EL (cell line): Measurements from ENCODE around the gene MRPL10.

Experiments used
- DNase-seq: peaks from one replicate; pipeline ENCODE4 v3.0.0-alpha.2; 2016

The MRPL10 gene

GRCh38 chr17:47831003-47831933 lies at the start of gene MRPL10, which contains the start of gene LRRC46:
Gene MRPL10 (minus strand): TSS chr17:47831541. CDS start chr17:47831511, 30 bp downstream.
Gene LRRC46 (plus strand): TSS chr17:47831670. CDS start chr17:47831990, 320 bp downstream.
- peak; percentile 93 for DNase-seq

- no peak for DNase-seq
Measured at GRCh38 chr17:47879776-47880454, 48.6 kb upstream of the MRPL10 start.

- peak; percentile 76 for DNase-seq
Measured at GRCh38 chr17:47879028-47879585, 47.8 kb upstream of the MRPL10 start.

GRCh38 chr17:47878203-47879027 lies 47.1 kb upstream of the MRPL10 start:
- DNase-seq: peak; percentile 34

- no peak for DNase-seq
Measured at GRCh38 chr17:47877368-47878034, 46.2 kb upstream of the MRPL10 start.

- peak; percentile 62 for DNase-seq
Measured at GRCh38 chr17:47875011-47875985, 44.0 kb upstream of the MRPL10 start.

GRCh38 chr17:47873200-47874090 lies 42.1 kb upstream of the MRPL10 start:
- no peak for DNase-seq

- no peak for DNase-seq
Measured at GRCh38 chr17:47872651-47873161, 41.4 kb upstream of the MRPL10 start.

GRCh38 chr17:47872019-47872650 lies 40.8 kb upstream of the MRPL10 start:
- DNase-seq: no peak

- DNase-seq: no peak
Measured at GRCh38 chr17:47871048-47871447, 39.7 kb upstream of the MRPL10 start.

- no peak for DNase-seq
Measured at GRCh38 chr17:47870056-47870455, 38.7 kb upstream of the MRPL10 start.

GRCh38 chr17:47869114-47869513 lies 37.8 kb upstream of the MRPL10 start:
- no peak for DNase-seq

GRCh38 chr17:47867813-47868533 lies 36.6 kb upstream of the MRPL10 start:
- DNase-seq: no peak

- no peak for DNase-seq
Measured at GRCh38 chr17:47866941-47867340, 35.6 kb upstream of the MRPL10 start.

- peak; percentile 58 for DNase-seq
Measured at GRCh38 chr17:47864791-47865216, 33.5 kb upstream of the MRPL10 start.

- peak; percentile 92 for DNase-seq
Measured at GRCh38 chr17:47862621-47863440, 31.5 kb upstream of the MRPL10 start.

- DNase-seq: no peak
Measured at GRCh38 chr17:47860386-47860785, 29.0 kb upstream of the MRPL10 start.
